Colonic mucosa (tissue), 4 donors: ENCODE data around the gene LAPTM5. TPM values are rescaled to one million over a fixed set of nuclear protein-coding genes. Genes with fewer than 3 reads are reported as not detected.

Experiments used
- DNase-seq: peaks from one replicate; pipeline ENCODE4 v3.0.0-alpha.2; 2020
- H3K27ac ChIP-seq: fragments of 200-600 bp; one replicate; pipeline ENCODE4 v1.8.0; 2021
- H3K27me3 ChIP-seq: fragments of 200-600 bp; one replicate; pipeline ENCODE4 v1.8.0; 2021
- H3K36me3 ChIP-seq: fragments of 200-600 bp; one replicate; pipeline ENCODE4 v1.8.0; 2021
- H3K4me1 ChIP-seq: fragments of 200-600 bp; one replicate; pipeline ENCODE4 v1.8.0; 2021; ENCODE audit warnings: mild to moderate bottlenecking
- H3K4me3 ChIP-seq: fragments of 200-600 bp; one replicate; pipeline ENCODE4 v1.8.0; 2021
- H3K9ac ChIP-seq, 2 donors: one replicate each; pipeline ENCODE4 v1.7.0; 2013; ENCODE audit warnings: control low read depth in 2 of 2, low read depth in 2 of 2, low read length in 2 of 2
- H3K9me3 ChIP-seq: fragments of 200-600 bp; one replicate; pipeline ENCODE4 v1.8.0; 2021
- CTCF ChIP-seq: fragments of 200-600 bp; IDR thresholded peaks from one replicate; pipeline ENCODE4 v1.8.0; 2022; ENCODE audit warnings: antibody characterized with exemption, mild to moderate bottlenecking
- intact Hi-C: fragments of 100-400 bp; cut with DNase I; formaldehyde crosslinking; loops from one replicate; pipeline ENCODE4 v1.14.1; 2022
- total RNA-seq, 2 donors: library from RNA; stranded (reverse); fragmentation: NEBNext Ultra II Directional in 1 of 2; extraction: Animal tissue kit (Norgen Biotek cat#: 25700) in 1 of 2; gene quantifications; one replicate each; pipeline ENCODE4 v1.2.1, GENCODE V29; 2021
- donor health status: healthy.
- donor health status: DM: no; HTN: no; CAD: no.
- donor health status: DM: no; HTN: no; CAD: no.

The LAPTM5 gene
- total RNA-seq, 2 donors from 2014 or later: 15.8 to 41.0 TPM

GRCh38 chr1:30699762-30700161 is 57.8 kb downstream of the LAPTM5 start:
- H3K27ac ChIP-seq: no peak overlapping the region
- H3K9me3 ChIP-seq: no peaks in the 10 kb centered on the region
- DNase-seq: no peak
- no peaks in the 10 kb centered on the region for H3K4me1 ChIP-seq
- intact Hi-C loops: loop anchor here (10.0 kb wide), 1 partner anchor 995 kb away; no protein-coding TSS in a partner anchor
- no peak for TF ChIP-seq CTCF
- no peak overlapping the region for H3K9ac ChIP-seq
- no peak overlapping the region for H3K4me3 ChIP-seq
- H3K27me3 ChIP-seq: no peaks in the 10 kb centered on the region
- no peaks in the 10 kb centered on the region for H3K36me3 ChIP-seq

- no peak overlapping the region for H3K9ac ChIP-seq
- no peak overlapping the region for H3K4me3 ChIP-seq
- H3K36me3 ChIP-seq: no peaks in the 10 kb centered on the region
- no peaks in the 10 kb centered on the region for H3K9me3 ChIP-seq
- TF ChIP-seq CTCF: no peak
- no peaks in the 10 kb centered on the region for H3K4me1 ChIP-seq
- no peak overlapping the region for H3K27ac ChIP-seq
- no peak for DNase-seq
- intact Hi-C loops: no loop called here
- no peaks in the 10 kb centered on the region for H3K27me3 ChIP-seq
These were observed 59.1 kb downstream of the LAPTM5 start for GRCh38 chr1:30698401-30698981.

- Histone ChIP-seq H3K9me3 (no peaks in the 10 kb centered on the region), H3K27ac (no peak overlapping the region), H3K4me3 (no peak overlapping the region), H3K36me3 (no peaks in the 10 kb centered on the region), H3K9ac (no peak overlapping the region), H3K4me1 (no peaks in the 10 kb centered on the region), H3K27me3 (no peaks in the 10 kb centered on the region)
- TF ChIP-seq CTCF: no peak
- intact Hi-C loops: no loop called here
- no peak for DNase-seq
These were observed 59.8 kb downstream of the LAPTM5 start for GRCh38 chr1:30697571-30698376.

GRCh38 chr1:30696831-30697230 is 60.7 kb downstream of the LAPTM5 start:
- Histone ChIP-seq H3K27ac (no peak overlapping the region), H3K4me1 (no peaks in the 10 kb centered on the region), H3K9me3 (no peaks in the 10 kb centered on the region), H3K27me3 (no peaks in the 10 kb centered on the region), H3K4me3 (no peak overlapping the region), H3K36me3 (no peaks in the 10 kb centered on the region), H3K9ac (no peak overlapping the region)
- TF ChIP-seq CTCF: no peak
- intact Hi-C loops: no loop called here
- DNase-seq: no peak

GRCh38 chr1:30695439-30695841 is 62.1 kb downstream of the LAPTM5 start:
- no peak for DNase-seq
- Histone ChIP-seq H3K36me3 (no peaks in the 10 kb centered on the region), H3K4me3 (no peak overlapping the region), H3K9me3 (no peaks in the 10 kb centered on the region), H3K27ac (no peak overlapping the region), H3K4me1 (no peaks in the 10 kb centered on the region), H3K9ac (no peak overlapping the region), H3K27me3 (no peaks in the 10 kb centered on the region)
- intact Hi-C loops: no loop called here
- no peak for TF ChIP-seq CTCF
